ENCODE results near the gene TBK1. TPM values are rescaled to one million over a fixed set of nuclear protein-coding genes. Genes with fewer than 3 reads are reported as not detected.

TBK1 gene
- total RNA-seq, 2 experiments from 2014 or later: 10.7 to 12.1 TPM

DNA sequence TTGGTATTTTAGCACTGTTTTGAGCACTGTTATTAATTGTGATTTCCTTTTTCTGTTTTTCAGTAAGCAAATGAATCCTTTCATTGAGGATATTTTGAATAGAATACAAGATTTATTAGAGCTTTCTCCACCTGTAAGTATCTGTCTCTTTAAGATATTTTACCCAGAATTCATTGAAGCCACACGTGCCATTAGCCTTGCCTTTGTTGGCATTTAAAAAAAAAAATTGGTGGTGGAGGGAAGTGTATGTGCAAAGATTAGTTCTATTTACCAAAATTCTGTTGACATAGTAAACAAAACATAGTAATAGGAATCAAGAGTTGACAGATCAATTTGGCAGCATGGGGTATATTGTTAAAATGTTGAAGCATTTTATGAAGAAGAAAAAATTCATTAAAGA, 23.9 kb upstream of the TBK1 start:
- Mint-ChIP-seq H3K36me3 (ENCODE audit: low read depth) (peaks cover 80% of the 10 kb centered on the region), H3K4me3 (no peak overlapping the region), H3K4me1 (ENCODE audit: low read depth) (peaks cover 2% of the 10 kb centered on the region), H3K27ac (no peak overlapping the region), H3K27me3 (ENCODE audit: low read depth) (no peaks in the 10 kb centered on the region), H3K9me3 (no peaks in the 10 kb centered on the region)
- CTCF ChIA-PET: interaction anchor here (0.8 kb wide), 1 partner anchor 10 kb away, joined by 5 read pairs; no protein-coding TSS in a partner anchor
- intact Hi-C loops (cut with micrococcal nuclease): no loop called here
- DNase-seq: no peak

DNA sequence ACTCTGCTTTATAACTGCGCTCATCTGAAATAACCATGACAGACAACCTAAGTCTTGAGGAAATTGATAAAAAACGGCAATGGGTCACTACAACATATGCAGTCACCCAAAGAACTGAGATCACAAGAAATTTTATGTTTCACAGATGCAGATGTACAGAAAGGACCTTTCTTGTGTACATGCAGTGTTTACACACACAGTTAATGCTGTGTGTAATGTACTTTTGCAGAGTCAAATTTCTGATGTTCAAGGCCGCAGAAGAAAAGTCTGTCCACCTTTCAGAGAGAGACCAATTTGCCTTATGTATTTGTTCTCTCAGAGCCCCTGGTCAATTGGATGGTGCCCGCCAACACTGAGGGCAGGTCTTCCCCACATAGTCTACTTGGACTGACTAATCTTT, 23.0 kb upstream of the TBK1 start:
- H3K27ac Mint-ChIP-seq: no peak overlapping the region

DNA sequence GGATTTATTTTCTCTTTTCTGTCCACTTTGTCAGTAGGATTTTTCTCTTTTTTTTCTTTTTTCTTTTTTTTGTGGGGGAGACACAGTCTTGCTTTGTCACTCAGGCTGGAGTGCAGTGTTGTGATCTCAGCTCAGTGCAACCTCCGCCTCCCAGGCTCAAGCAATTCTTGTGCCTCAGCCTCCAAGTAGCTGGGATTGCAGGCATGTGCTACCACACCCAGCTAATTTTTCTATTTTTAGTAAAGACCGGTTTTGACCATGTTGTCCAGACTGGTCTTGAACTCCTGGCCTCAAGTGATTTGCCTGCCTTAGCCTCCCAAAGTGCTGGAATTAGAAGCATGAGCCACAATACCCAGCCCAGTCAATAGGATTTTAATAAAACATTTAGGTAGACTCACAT, 21.0 kb upstream of the TBK1 start:
- peaks cover 2% of the 10 kb centered on the region for H3K4me1 Mint-ChIP-seq (ENCODE audit: low read depth)
- H3K27ac Mint-ChIP-seq: no peak overlapping the region
- DNase-seq: no peak
- H3K27me3 Mint-ChIP-seq (ENCODE audit: low read depth): no peaks in the 10 kb centered on the region
- intact Hi-C loops (cut with micrococcal nuclease): no loop called here
- peaks cover 78% of the 10 kb centered on the region for H3K36me3 Mint-ChIP-seq (ENCODE audit: low read depth)
- H3K9me3 Mint-ChIP-seq: no peaks in the 10 kb centered on the region
- no peak overlapping the region for H3K4me3 Mint-ChIP-seq
- CTCF ChIA-PET: no interaction called here

More for the DNA sequence above, 23.0 kb upstream of the TBK1 start:
- no peaks in the 10 kb centered on the region for H3K9me3 Mint-ChIP-seq
- CTCF ChIA-PET: no interaction called here
- H3K36me3 Mint-ChIP-seq (ENCODE audit: low read depth): peaks cover 79% of the 10 kb centered on the region
- intact Hi-C loops (cut with micrococcal nuclease): no loop called here
- no peak overlapping the region for H3K4me3 Mint-ChIP-seq
- DNase-seq: no peak
- H3K4me1 Mint-ChIP-seq (ENCODE audit: low read depth): peaks cover 2% of the 10 kb centered on the region
- H3K27me3 Mint-ChIP-seq (ENCODE audit: low read depth): no peaks in the 10 kb centered on the region

DNA sequence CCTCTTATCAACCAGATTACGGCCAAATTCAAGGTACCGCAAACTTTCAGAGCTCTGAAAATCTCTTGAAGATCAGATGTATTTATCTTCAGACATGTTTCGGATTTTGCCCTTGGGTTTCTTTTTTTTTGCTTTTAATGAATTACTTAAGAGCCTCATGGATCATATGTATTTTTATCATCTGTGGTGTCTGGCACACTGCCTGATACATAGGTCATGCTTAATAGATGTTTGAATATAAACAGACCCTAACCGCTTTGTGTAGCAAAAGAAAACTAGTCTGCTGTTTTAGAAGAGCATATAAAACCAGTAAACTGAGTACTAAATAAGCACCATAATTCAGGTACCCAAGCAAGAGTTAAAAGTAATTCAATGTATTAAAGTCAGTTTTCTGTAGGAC, 20.1 kb upstream of the TBK1 start:
- CTCF ChIA-PET: no interaction called here

DNA sequence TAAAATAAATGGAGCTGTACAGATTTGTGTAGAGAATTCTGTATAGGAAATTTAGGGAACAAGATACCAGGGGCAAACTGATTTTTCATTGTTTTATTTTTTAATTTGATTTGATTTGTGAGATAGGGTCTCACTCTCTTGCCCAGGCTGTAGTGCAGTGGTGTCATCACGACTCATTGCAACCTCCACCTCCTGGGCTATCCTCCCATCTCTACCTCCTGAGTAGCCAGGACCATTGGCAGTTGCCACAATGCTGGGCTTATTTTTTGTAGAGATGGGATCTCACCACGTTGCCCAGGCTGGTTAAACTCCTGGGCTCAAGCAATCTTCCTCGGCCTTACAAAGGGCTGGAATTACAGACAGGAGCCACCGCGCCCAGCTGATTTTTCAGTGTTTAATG, 18.0 kb upstream of the TBK1 start:
- no peak for DNase-seq
- intact Hi-C loops (cut with micrococcal nuclease): loop anchor here (2.0 kb wide), 1 partner anchor 17 kb away; no protein-coding TSS in a partner anchor
- Mint-ChIP-seq H3K4me1 (ENCODE audit: low read depth) (peaks cover 2% of the 10 kb centered on the region), H3K27ac (no peak overlapping the region), H3K4me3 (no peak overlapping the region), H3K36me3 (ENCODE audit: low read depth) (peaks cover 76% of the 10 kb centered on the region), H3K9me3 (no peaks in the 10 kb centered on the region), H3K27me3 (ENCODE audit: low read depth) (no peaks in the 10 kb centered on the region)
- CTCF ChIA-PET: no interaction called here

More for the DNA sequence above, 20.1 kb upstream of the TBK1 start:
- no peak for DNase-seq
- intact Hi-C loops (cut with micrococcal nuclease): loop anchor here (2.0 kb wide), 1 partner anchor 15 kb away; no protein-coding TSS in a partner anchor
- H3K4me1 Mint-ChIP-seq (ENCODE audit: low read depth): peaks cover 2% of the 10 kb centered on the region
- H3K27me3 Mint-ChIP-seq (ENCODE audit: low read depth): no peaks in the 10 kb centered on the region
- no peak overlapping the region for H3K27ac Mint-ChIP-seq
- H3K4me3 Mint-ChIP-seq: no peak overlapping the region
- H3K9me3 Mint-ChIP-seq: no peaks in the 10 kb centered on the region
- peaks cover 75% of the 10 kb centered on the region for H3K36me3 Mint-ChIP-seq (ENCODE audit: low read depth)

DNA sequence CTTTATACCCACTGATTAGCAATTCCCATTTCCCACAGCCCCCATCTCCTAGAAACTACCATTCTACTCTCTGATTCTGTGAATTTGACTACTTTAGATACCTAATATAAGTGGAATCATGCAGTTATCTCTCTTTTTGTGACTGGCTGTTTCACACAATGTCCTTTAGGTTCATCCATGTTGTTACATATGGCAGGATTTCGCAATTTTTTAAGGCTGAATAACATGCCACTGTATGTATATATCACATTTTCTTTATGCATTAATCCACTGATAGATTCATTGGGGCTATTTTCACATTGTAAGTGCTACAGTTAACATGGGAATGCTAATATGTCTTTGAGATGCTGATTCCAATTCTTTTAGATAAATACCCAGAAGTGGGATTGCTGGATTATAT, 11.8 kb upstream of the TBK1 start:
- Mint-ChIP-seq H3K4me3 (no peak overlapping the region), H3K27me3 (ENCODE audit: low read depth) (no peaks in the 10 kb centered on the region), H3K4me1 (ENCODE audit: low read depth) (peaks cover 16% of the 10 kb centered on the region), H3K36me3 (ENCODE audit: low read depth) (peaks cover 65% of the 10 kb centered on the region), H3K27ac (no peak overlapping the region), H3K9me3 (no peaks in the 10 kb centered on the region)
- CTCF ChIA-PET: no interaction called here
- intact Hi-C loops (cut with micrococcal nuclease): no loop called here
- DNase-seq: no peak

DNA sequence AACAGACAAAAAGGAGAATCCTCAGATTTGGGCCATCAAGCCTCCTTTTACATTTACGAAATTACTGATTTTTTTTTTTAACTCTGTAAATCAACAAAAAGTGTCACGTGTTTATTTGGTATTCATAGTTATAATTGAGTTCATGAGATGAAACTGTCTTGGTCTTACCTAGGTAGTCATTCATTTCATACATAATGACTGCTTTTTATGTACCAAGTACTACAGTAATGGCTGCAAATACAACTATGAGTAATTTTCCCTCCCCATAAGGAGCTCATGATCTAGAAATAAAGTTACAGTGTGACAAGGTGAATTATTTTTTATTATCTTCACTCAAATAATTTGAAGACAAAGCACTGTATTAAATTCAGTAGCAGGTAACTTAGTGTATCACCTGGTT, 6.4 kb upstream of the TBK1 start:
- Mint-ChIP-seq H3K36me3 (ENCODE audit: low read depth) (peaks cover 51% of the 10 kb centered on the region), H3K27me3 (ENCODE audit: low read depth) (no peaks in the 10 kb centered on the region), H3K4me1 (ENCODE audit: low read depth) (peaks cover 35% of the 10 kb centered on the region), H3K9me3 (no peaks in the 10 kb centered on the region), H3K27ac (peak overlapping the region; percentile 3), H3K4me3 (no peak overlapping the region)
- intact Hi-C loops (cut with micrococcal nuclease): no loop called here
- DNase-seq: no peak
- CTCF ChIA-PET: no interaction called here

DNA sequence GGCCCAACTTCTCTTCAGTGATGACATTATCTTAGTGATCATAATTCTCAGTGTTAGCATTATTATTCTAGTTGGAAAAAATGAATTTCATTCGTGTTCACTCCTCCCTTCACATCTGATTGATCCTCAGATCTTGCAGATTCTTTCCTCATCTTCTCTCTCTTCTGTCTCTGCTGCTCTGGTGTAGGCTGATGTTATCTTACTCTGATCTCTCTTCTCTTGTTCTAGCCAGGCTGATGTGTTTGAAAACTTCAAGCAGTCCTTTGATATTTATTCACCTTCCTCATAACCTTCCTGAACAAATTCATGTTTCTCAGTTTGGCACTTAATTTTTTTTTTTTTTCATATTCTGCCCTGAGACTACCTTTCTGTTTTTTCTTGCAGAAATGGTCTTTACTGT, 5.6 kb upstream of the TBK1 start:
- intact Hi-C loops (cut with micrococcal nuclease): no loop called here
- Mint-ChIP-seq H3K27me3 (ENCODE audit: low read depth) (no peaks in the 10 kb centered on the region), H3K4me3 (no peak overlapping the region), H3K4me1 (ENCODE audit: low read depth) (peaks cover 43% of the 10 kb centered on the region), H3K36me3 (ENCODE audit: low read depth) (peaks cover 46% of the 10 kb centered on the region), H3K9me3 (no peaks in the 10 kb centered on the region), H3K27ac (peak overlapping the region; percentile 44)
- DNase-seq: no peak
- CTCF ChIA-PET: no interaction called here

DNA sequence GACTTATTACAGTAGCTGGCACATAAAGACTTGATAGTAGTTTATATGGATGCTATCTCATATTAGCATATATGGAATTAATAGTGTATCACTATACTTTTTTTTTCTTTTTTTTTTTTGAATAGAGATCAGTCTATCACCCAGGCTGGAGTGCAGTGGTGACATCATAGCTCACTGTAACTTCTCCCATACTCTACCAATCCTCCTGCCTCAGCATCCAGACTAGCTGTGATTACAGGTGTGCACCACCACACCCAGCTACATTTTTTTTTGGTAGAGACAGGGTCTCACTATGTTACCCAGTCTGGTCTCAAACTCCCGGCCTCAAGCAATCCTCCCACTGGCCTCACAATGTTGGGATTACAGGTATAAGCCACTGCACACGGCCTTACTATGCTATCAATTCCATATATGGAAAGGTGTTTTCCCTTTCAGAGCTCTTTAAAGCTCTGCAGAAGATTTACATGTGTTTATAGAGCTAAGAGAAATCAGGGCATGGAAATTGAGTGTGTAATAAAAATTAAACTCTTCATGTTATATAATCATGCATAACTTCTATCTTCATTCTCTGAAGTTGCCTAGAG, 1.8 kb upstream of the TBK1 start:
- Mint-ChIP-seq H3K4me1 (ENCODE audit: low read depth) (peaks cover 42% of the 10 kb centered on the region), H3K27ac (no peak overlapping the region), H3K9me3 (no peaks in the 10 kb centered on the region), H3K4me3 (peak overlapping the region; percentile 3), H3K36me3 (ENCODE audit: low read depth) (peaks cover 24% of the 10 kb centered on the region), H3K27me3 (ENCODE audit: low read depth) (no peaks in the 10 kb centered on the region)
- CTCF ChIA-PET: interaction anchor here (0.5 kb wide), 1 partner anchor 13 kb away, joined by 3 read pairs; no protein-coding TSS in a partner anchor
- peak; percentile 6 for DNase-seq
- intact Hi-C loops (cut with micrococcal nuclease): no loop called here

DNA sequence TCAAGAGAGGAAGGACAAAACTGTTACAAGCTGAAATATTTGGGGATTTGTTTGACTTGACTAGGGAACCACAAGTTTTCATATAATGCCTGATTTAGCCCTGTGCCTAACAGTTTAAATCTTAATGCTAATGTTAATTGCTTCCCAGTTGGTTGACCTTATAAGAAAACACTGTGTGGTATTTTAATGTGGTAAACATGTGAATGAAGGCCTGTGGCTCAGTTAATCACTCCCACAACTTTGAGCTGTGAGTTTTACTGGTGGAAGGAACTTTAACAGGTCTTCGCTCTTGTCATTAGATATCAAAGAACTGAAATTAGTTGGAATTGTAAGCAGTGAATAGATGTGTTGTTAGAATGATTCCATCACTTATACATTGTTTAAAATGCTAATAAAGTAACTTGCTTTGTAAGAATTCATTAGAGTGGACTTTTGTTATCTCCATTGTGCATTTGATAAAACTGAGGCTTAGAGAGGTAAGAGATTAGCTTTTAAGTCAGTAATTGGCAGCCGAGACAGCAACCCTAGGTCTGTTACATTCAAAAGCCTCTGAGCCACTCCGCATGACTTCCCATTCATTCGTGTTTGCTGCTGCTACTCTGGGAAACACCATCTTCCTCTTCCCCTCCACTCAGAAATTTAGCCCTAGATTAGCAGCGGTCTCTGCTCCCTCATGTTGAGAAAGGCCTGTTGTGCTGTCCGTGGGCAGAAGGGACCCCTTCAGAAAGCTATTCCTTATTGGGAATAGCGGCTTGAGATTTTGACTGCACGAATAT, 1.0 kb upstream of the TBK1 start:
- H3K36me3 Mint-ChIP-seq (ENCODE audit: low read depth): peaks cover 20% of the 10 kb centered on the region
- H3K9me3 Mint-ChIP-seq: no peaks in the 10 kb centered on the region
- H3K4me1 Mint-ChIP-seq (ENCODE audit: low read depth): peaks cover 43% of the 10 kb centered on the region
- peak; percentile 10 for DNase-seq
- peak overlapping the region; percentile 81 for H3K4me3 Mint-ChIP-seq
- no peaks in the 10 kb centered on the region for H3K27me3 Mint-ChIP-seq (ENCODE audit: low read depth)
- H3K27ac Mint-ChIP-seq: peak overlapping the region; percentile 86
- CTCF ChIA-PET: interaction anchor here (0.5 kb wide), 1 partner anchor 13 kb away, joined by 3 read pairs; no protein-coding TSS in a partner anchor
- intact Hi-C loops (cut with micrococcal nuclease): loop anchor here (1.0 kb wide), 2 partner anchors 8 to 47 kb away; partner anchors contain the start of gene XPOT

DNA sequence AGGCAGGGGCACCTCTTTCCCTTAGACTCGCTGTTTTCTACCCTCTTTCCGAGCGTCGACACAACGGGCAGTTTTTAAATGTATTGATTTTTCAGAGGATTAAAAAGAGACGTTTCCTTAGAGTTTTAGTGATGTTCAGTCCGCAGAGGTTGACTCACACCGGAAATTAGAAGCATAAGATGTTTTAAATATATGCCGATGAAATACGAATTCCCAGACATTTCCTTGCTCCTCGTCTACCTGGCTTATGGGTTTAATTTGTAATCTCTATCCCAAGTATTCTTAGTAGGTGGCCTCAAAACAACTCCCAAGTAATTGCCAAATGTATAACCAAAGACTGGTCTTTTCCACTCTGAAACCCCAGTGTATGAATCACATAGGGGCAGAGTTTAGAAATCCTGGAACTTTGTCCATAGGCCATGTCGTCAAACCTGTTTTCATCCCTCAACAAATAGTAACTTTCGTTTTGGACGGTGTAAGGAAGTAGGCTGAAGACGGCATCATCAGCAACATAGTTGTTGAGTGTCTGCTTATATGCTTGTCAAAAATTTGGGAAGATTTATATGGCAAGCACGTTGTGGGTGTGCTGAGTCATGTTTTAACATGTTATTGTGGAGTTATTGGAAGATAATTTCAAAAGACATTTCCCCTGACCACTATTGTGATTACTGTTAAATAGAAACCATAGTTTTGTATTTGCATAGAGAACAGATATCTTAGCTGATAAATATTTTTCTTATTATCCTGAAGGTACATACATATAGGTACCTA, 824 bp downstream of the TBK1 start:
- Mint-ChIP-seq H3K4me1 (ENCODE audit: low read depth) (peaks cover 49% of the 10 kb centered on the region), H3K27ac (peak overlapping the region; percentile 94), H3K36me3 (ENCODE audit: low read depth) (peaks cover 13% of the 10 kb centered on the region), H3K27me3 (ENCODE audit: low read depth) (no peaks in the 10 kb centered on the region), H3K4me3 (peak overlapping the region; percentile 94), H3K9me3 (no peaks in the 10 kb centered on the region)
- CTCF ChIA-PET: interaction anchor here (0.8 kb wide), 1 partner anchor 154 kb away, joined by 3 read pairs; no protein-coding TSS in a partner anchor
- intact Hi-C loops (cut with micrococcal nuclease): loop anchor here (2.0 kb wide), 5 partner anchors 158 to 306 kb away; partner anchors contain the start of genes GNS, KICS2 and RASSF3
- DNase-seq: peak; percentile 8

DNA sequence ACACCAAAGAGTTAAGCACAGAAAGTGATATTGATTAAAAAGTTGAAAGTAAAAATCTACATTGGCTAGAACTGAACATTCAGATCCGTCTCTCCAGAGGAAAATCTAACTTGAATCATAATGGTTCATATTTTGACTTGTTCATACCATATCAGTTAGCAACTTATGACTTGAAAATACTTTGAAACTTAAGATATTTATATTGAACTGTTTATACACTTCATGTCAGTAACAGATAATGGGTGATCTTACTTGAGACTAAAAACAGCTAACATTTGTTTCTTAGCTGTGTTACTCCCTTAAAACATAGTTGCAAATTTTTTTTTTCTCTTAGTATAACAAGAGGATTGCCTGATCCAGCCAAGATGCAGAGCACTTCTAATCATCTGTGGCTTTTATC, 3.6 kb downstream of the TBK1 start:
- Mint-ChIP-seq H3K4me3 (no peak overlapping the region), H3K27ac (peak overlapping the region; percentile 69), H3K36me3 (ENCODE audit: low read depth) (peaks cover 10% of the 10 kb centered on the region), H3K4me1 (ENCODE audit: low read depth) (peaks cover 59% of the 10 kb centered on the region), H3K9me3 (no peaks in the 10 kb centered on the region), H3K27me3 (ENCODE audit: low read depth) (no peaks in the 10 kb centered on the region)
- intact Hi-C loops (cut with micrococcal nuclease): loop anchor here (5.0 kb wide), 2 partner anchors 142 to 717 kb away; no protein-coding TSS in a partner anchor
- CTCF ChIA-PET: no interaction called here
- no peak for DNase-seq

Measured in activated naive CD4-positive, alpha-beta T cell treated with anti-CD3 and anti-CD28 coated beads for 36 hours (primary cell).